Measurements from ENCODE around the gene HTT.

DNA sequence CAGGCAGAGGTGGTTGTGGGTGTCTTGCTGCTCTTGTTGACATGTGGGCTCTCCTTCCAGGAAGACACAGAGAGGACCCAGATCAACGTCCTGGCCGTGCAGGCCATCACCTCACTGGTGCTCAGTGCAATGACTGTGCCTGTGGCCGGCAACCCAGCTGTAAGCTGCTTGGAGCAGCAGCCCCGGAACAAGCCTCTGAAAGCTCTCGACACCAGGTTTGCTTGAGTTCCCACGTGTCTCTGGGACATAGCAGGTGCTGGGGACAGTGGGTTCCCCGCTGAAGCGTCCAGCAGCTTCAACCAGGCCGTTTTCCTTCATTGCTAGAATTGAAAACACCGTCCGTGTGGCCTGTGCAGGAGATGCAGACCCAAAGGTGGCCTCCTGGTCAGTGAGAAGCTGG is 148.9 kb downstream of the HTT start:
- TF ChIP-seq EP300 (IDR thresholded peaks at IDR 0.05; ENCODE audit: borderline replicate concordance in 1 of 2, control insufficient read depth in 1 of 2, low read depth in 2 of 2, low read length in 2 of 2) = no peak
- TF ChIP-seq, protein P1, sequence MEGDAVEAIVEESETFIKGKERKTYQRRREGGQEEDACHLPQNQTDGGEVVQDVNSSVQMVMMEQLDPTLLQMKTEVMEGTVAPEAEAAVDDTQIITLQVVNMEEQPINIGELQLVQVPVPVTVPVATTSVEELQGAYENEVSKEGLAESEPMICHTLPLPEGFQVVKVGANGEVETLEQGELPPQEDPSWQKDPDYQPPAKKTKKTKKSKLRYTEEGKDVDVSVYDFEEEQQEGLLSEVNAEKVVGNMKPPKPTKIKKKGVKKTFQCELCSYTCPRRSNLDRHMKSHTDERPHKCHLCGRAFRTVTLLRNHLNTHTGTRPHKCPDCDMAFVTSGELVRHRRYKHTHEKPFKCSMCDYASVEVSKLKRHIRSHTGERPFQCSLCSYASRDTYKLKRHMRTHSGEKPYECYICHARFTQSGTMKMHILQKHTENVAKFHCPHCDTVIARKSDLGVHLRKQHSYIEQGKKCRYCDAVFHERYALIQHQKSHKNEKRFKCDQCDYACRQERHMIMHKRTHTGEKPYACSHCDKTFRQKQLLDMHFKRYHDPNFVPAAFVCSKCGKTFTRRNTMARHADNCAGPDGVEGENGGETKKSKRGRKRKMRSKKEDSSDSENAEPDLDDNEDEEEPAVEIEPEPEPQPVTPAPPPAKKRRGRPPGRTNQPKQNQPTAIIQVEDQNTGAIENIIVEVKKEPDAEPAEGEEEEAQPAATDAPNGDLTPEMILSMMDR (IDR thresholded peaks at IDR 0.05 in 2 of 3, conservative IDR thresholded peaks at IDR 0.05 in 1 of 3; ENCODE audit: control insufficient read depth in 2 of 3, extremely low read depth in 1 of 3, insufficient read depth in 1 of 3, low read depth in 3 of 3, low read length in 3 of 3) = no peak
- TF ChIP-seq SPI1 (IDR thresholded peaks at IDR 0.05; ENCODE audit: borderline replicate concordance, insufficient read depth, low read depth, low read length) = no peak
- TF ChIP-seq JUND (IDR thresholded peaks at IDR 0.05; ENCODE audit: low read depth, low read length) = no peak
- no peak for TF ChIP-seq SMARCA5 (IDR thresholded peaks at IDR 0.05)
- no peak for TF ChIP-seq ETV6 (conservative IDR thresholded peaks at IDR 0.05 in 1 of 2, IDR thresholded peaks at IDR 0.05 in 1 of 2; ENCODE audit: borderline replicate concordance in 1 of 2, low read depth in 1 of 2)
- no peak for TF ChIP-seq KDM1A (IDR thresholded peaks at IDR 0.05; ENCODE audit: borderline replicate concordance)
- no peak for TF ChIP-seq SRF (IDR thresholded peaks at IDR 0.05; ENCODE audit: low read depth in 2 of 2, low read length in 2 of 2)
- TF ChIP-seq, protein P2, sequence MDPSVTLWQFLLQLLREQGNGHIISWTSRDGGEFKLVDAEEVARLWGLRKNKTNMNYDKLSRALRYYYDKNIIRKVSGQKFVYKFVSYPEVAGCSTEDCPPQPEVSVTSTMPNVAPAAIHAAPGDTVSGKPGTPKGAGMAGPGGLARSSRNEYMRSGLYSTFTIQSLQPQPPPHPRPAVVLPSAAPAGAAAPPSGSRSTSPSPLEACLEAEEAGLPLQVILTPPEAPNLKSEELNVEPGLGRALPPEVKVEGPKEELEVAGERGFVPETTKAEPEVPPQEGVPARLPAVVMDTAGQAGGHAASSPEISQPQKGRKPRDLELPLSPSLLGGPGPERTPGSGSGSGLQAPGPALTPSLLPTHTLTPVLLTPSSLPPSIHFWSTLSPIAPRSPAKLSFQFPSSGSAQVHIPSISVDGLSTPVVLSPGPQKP (IDR thresholded peaks at IDR 0.05; ENCODE audit: low read depth, low read length) = no peak
- TF ChIP-seq POLR2AphosphoS2 (IDR thresholded peaks at IDR 0.05; ENCODE audit: low read depth, low read length) = no peak
- no peak for TF ChIP-seq CBX5 (IDR thresholded peaks at IDR 0.05; ENCODE audit: low read depth)
- TF ChIP-seq MTA3 (IDR thresholded peaks at IDR 0.05; ENCODE audit: borderline replicate concordance, low read length) = no peak
- no peak for TF ChIP-seq YBX1 (IDR thresholded peaks at IDR 0.05)

Data from GM12878 (cell line).